Epithelial cell of esophagus (primary cell): ENCODE measurements around the gene LMBR1L.

ENCODE experiments used
- DNase-seq: peaks from one replicate; pipeline ENCODE4 v3.0.0; 2010; ENCODE audit warnings: low read depth
- H3K4me3 ChIP-seq: 2 replicates; pipeline ENCODE4 v1.5.1; 2011; ENCODE audit warnings: mild to moderate bottlenecking, low read length, control low read depth
- CTCF ChIP-seq: IDR thresholded peaks from 2 replicates; pipeline ENCODE4 v1.5.1; 2011; ENCODE audit warnings: low read depth, mild to moderate bottlenecking, low read length, control low read depth, inconsistent platforms; ENCODE audit not compliant: insufficient read depth; ENCODE audit errors: missing control alignments

The LMBR1L gene

GRCh38 chr12:49109641-49110463 lies 795 bp downstream of the LMBR1L start:
- no peak for TF ChIP-seq CTCF
- no peak for DNase-seq
- H3K4me3 ChIP-seq = peak overlapping the region; percentile 83

- DNase-seq = no peak
- no peak overlapping the region for H3K4me3 ChIP-seq
- no peak for TF ChIP-seq CTCF
Measured at GRCh38 chr12:49108958-49109404, 1.7 kb downstream of the LMBR1L start.

- no peak overlapping the region for H3K4me3 ChIP-seq
- peak; percentile 91 for DNase-seq
- TF ChIP-seq CTCF = no peak
Measured at GRCh38 chr12:49105504-49106084, 5.1 kb downstream of the LMBR1L start.

- DNase-seq = no peak
- TF ChIP-seq CTCF = no peak
- H3K4me3 ChIP-seq = no peak overlapping the region
Measured at GRCh38 chr12:49104822-49105221, 5.8 kb downstream of the LMBR1L start.

- no peak for DNase-seq
- H3K4me3 ChIP-seq = no peak overlapping the region
- TF ChIP-seq CTCF = no peak
Measured at GRCh38 chr12:49100380-49100779, 10.3 kb downstream of the LMBR1L start.

GRCh38 chr12:49098703-49099102 lies 11.9 kb downstream of the LMBR1L start:
- no peak for TF ChIP-seq CTCF
- H3K4me3 ChIP-seq = no peak overlapping the region
- no peak for DNase-seq
